ENCODE results near the gene B3GALT6. TPM values are rescaled to one million over a fixed set of nuclear protein-coding genes. Genes with fewer than 3 reads are reported as not detected.

The B3GALT6 gene
- total and polyA plus RNA-seq, 4 donors: 1.2 to 9.0 (median 8.3) TPM

DNA sequence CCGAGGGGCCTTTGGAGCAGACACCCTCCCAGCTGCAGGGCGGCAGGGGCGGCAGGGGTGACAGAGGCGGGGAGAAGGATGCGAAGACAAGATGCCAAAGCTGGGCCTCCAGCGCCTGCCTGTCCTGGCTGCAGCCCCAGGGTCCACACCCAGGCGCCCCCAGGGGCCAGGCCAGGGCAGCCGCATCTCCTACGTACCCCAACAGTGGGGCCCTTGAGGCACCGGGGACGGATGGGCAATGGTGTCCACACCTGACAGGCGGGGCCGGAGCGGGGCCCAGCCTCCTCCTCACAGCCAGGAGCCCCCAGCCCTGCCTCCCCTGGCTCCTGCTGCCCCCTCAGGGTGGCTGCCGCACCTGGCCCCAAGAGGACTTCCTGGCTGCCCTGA, 7.2 kb downstream of the B3GALT6 start:
- 80% methylated on average over 15 of the region's 15 CpGs for WGBS
- H3K27me3 ChIP-seq (ENCODE audit: control insufficient read depth in 4 of 4, insufficient read depth in 4 of 4, low read length in 3 of 4): no peaks in the 10 kb centered on the region
- no peak overlapping the region for H3K4me3 ChIP-seq (ENCODE audit: low read depth in 1 of 3, low read length in 3 of 3)

DNA sequence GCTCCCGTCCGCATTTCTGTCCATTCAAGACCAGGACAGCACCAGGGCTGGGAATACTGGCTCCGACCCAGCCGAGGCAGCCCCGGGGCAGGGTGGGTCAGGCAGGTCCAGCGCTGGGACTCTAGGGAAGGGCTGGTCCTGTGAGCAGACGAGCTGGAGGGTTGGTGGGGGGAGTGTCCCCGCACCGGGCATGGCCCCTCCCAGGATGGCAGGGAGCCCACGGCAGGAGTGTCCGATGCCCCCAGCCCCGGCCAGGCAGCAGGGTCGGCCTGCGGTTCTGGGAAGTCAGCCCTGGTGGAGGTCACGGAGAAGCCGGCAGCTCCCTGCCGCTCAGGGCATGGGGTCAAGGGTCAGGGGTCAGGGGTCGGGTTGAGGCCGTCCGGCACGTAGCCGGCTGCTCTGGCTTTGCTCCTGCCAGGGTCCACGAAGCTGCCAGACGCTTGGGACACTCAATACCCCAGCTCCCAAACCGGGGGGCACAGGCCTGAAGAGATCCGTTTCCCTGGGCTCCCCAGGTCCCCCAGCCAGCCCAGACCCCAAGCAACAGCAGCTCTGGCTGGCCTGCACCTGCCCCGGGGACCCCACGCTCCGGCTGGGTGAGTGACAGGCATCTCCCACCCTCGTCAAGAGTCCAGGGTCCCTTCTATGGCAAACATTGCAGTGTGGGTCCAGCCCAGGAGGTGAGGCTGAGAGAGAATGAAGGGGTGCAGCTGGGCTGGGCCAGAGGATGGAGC, 7.7 kb downstream of the B3GALT6 start:
- H3K9ac ChIP-seq (ENCODE audit: low read depth in 1 of 2, low read length in 2 of 2): no peak overlapping the region
- 27% methylated on average over 30 of the region's 30 CpGs for WGBS
- no peaks in the 10 kb centered on the region for H3K36me3 ChIP-seq (ENCODE audit: control insufficient read depth in 4 of 4, insufficient read depth in 3 of 4, low read depth in 1 of 4, low read length in 3 of 4)
- no peaks in the 10 kb centered on the region for H3K27me3 ChIP-seq (ENCODE audit: control insufficient read depth in 4 of 4, insufficient read depth in 4 of 4, low read length in 3 of 4)
- TF ChIP-seq SP1 (IDR thresholded peaks at IDR 0.05) (peak; percentile 21), JUND (IDR thresholded peaks at IDR 0.05) (no peak), NR2F2 (IDR thresholded peaks at IDR 0.05) (peak; percentile 85), RXRA (IDR thresholded peaks at IDR 0.05) (peak; percentile 86 to 94), HNF4A (conservative IDR thresholded peaks at IDR 0.05) (peak; percentile 57 to 58)
- TF ChIP-seq, protein P1, sequence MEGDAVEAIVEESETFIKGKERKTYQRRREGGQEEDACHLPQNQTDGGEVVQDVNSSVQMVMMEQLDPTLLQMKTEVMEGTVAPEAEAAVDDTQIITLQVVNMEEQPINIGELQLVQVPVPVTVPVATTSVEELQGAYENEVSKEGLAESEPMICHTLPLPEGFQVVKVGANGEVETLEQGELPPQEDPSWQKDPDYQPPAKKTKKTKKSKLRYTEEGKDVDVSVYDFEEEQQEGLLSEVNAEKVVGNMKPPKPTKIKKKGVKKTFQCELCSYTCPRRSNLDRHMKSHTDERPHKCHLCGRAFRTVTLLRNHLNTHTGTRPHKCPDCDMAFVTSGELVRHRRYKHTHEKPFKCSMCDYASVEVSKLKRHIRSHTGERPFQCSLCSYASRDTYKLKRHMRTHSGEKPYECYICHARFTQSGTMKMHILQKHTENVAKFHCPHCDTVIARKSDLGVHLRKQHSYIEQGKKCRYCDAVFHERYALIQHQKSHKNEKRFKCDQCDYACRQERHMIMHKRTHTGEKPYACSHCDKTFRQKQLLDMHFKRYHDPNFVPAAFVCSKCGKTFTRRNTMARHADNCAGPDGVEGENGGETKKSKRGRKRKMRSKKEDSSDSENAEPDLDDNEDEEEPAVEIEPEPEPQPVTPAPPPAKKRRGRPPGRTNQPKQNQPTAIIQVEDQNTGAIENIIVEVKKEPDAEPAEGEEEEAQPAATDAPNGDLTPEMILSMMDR (IDR thresholded peaks at IDR 0.05; ENCODE audit: low read depth, low read length, missing input control): no peak
- H3K9me3 ChIP-seq (ENCODE audit: control insufficient read depth in 4 of 4, low read length in 3 of 4): no peaks in the 10 kb centered on the region
- peak overlapping the region; percentile 12 to 30 for H3K27ac ChIP-seq (ENCODE audit: low read depth in 1 of 2, low read length in 2 of 2)
- peaks cover 9 to 24% (median 13%) of the 10 kb centered on the region in 4 donors for H3K4me1 ChIP-seq (ENCODE audit: control insufficient read depth in 4 of 4, insufficient read depth in 4 of 4, low read length in 3 of 4)
- peak; percentile 55 for DNase-seq (ENCODE audit: low spot score)
- no peak overlapping the region for H3K4me3 ChIP-seq (ENCODE audit: low read depth in 1 of 3, low read length in 3 of 3)

More for the DNA sequence above, 7.2 kb downstream of the B3GALT6 start:
- Histone ChIP-seq H3K9ac (ENCODE audit: low read depth in 1 of 2, low read length in 2 of 2) (no peak overlapping the region), H3K27ac (ENCODE audit: low read depth in 1 of 2, low read length in 2 of 2) (peak overlapping the region in 1 of 2 donors; percentile 12), H3K36me3 (ENCODE audit: control insufficient read depth in 4 of 4, insufficient read depth in 3 of 4, low read depth in 1 of 4, low read length in 3 of 4) (no peaks in the 10 kb centered on the region), H3K4me1 (ENCODE audit: control insufficient read depth in 4 of 4, insufficient read depth in 4 of 4, low read length in 3 of 4) (peaks cover 9 to 24% (median 13%) of the 10 kb centered on the region in 4 donors), H3K9me3 (ENCODE audit: control insufficient read depth in 4 of 4, low read length in 3 of 4) (no peaks in the 10 kb centered on the region)
- TF ChIP-seq, protein P2, sequence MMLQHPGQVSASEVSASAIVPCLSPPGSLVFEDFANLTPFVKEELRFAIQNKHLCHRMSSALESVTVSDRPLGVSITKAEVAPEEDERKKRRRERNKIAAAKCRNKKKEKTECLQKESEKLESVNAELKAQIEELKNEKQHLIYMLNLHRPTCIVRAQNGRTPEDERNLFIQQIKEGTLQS (IDR thresholded peaks at IDR 0.05): no peak
- TF ChIP-seq RAD21 (IDR thresholded peaks at IDR 0.05) (no peak), RXRA (IDR thresholded peaks at IDR 0.05) (no peak), NR2F2 (IDR thresholded peaks at IDR 0.05) (no peak)
- TF ChIP-seq, protein P3, sequence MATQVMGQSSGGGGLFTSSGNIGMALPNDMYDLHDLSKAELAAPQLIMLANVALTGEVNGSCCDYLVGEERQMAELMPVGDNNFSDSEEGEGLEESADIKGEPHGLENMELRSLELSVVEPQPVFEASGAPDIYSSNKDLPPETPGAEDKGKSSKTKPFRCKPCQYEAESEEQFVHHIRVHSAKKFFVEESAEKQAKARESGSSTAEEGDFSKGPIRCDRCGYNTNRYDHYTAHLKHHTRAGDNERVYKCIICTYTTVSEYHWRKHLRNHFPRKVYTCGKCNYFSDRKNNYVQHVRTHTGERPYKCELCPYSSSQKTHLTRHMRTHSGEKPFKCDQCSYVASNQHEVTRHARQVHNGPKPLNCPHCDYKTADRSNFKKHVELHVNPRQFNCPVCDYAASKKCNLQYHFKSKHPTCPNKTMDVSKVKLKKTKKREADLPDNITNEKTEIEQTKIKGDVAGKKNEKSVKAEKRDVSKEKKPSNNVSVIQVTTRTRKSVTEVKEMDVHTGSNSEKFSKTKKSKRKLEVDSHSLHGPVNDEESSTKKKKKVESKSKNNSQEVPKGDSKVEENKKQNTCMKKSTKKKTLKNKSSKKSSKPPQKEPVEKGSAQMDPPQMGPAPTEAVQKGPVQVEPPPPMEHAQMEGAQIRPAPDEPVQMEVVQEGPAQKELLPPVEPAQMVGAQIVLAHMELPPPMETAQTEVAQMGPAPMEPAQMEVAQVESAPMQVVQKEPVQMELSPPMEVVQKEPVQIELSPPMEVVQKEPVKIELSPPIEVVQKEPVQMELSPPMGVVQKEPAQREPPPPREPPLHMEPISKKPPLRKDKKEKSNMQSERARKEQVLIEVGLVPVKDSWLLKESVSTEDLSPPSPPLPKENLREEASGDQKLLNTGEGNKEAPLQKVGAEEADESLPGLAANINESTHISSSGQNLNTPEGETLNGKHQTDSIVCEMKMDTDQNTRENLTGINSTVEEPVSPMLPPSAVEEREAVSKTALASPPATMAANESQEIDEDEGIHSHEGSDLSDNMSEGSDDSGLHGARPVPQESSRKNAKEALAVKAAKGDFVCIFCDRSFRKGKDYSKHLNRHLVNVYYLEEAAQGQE (IDR thresholded peaks at IDR 0.05): no peak
- no peak for DNase-seq (ENCODE audit: low spot score)

DNA sequence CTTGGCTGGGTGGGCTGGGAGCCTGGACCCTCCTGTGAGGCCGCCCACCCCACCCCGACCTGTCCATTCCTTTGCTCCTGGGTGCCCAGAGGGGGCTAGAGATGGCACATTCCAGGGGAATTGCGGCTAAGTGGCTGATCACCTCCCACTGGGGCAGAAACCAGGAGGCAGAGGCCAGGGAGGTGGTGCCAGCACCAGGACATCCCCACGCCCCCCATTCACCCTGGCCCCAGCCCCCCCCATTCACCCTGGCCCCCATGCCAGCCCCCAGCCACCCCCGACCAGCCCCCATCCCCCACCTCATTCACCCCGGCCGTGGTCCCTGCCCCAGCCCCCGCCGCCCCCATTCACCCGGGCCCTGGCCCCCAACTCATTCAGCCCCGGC, 8.3 kb downstream of the B3GALT6 start:
- no peaks in the 10 kb centered on the region for H3K9me3 ChIP-seq (ENCODE audit: control insufficient read depth in 4 of 4, low read length in 3 of 4)
- H3K4me3 ChIP-seq (ENCODE audit: low read depth in 1 of 3, low read length in 3 of 3): no peak overlapping the region
- WGBS: 70% methylated on average over 11 of the region's 11 CpGs
- peak overlapping the region in 1 of 2 donors; percentile 30 for H3K27ac ChIP-seq (ENCODE audit: low read depth in 1 of 2, low read length in 2 of 2)
- no peaks in the 10 kb centered on the region for H3K27me3 ChIP-seq (ENCODE audit: control insufficient read depth in 4 of 4, insufficient read depth in 4 of 4, low read length in 3 of 4)
- TF ChIP-seq GABPA (IDR thresholded peaks at IDR 0.05 in 1 of 2, conservative IDR thresholded peaks at IDR 0.05 in 1 of 2): no peak
- no peak for TF ChIP-seq HNF4A (conservative IDR thresholded peaks at IDR 0.05)
- no peak for TF ChIP-seq HNF4G (IDR thresholded peaks at IDR 0.05)
- TF ChIP-seq FOXA1 (IDR thresholded peaks at IDR 0.05): no peak
- TF ChIP-seq JUND (IDR thresholded peaks at IDR 0.05): no peak
- peaks cover 9 to 24% (median 13%) of the 10 kb centered on the region in 4 donors for H3K4me1 ChIP-seq (ENCODE audit: control insufficient read depth in 4 of 4, insufficient read depth in 4 of 4, low read length in 3 of 4)
- no peaks in the 10 kb centered on the region for H3K36me3 ChIP-seq (ENCODE audit: control insufficient read depth in 4 of 4, insufficient read depth in 3 of 4, low read depth in 1 of 4, low read length in 3 of 4)
- DNase-seq (ENCODE audit: low spot score): no peak
- H3K9ac ChIP-seq (ENCODE audit: low read depth in 1 of 2, low read length in 2 of 2): no peak overlapping the region
